HG03342 (cell line): ENCODE measurements around the gene MIF4GD.
A peak's percentile ranks its signal among the peaks of the same experiment; 100 is the strongest.
"Not testable (repeated sequence)": the region's sequence is repeated elsewhere in the genome, so short reads cannot be mapped to it uniquely, and the experiment has no call there.

Experiments used
- ATAC-seq: cut with Tn5 transposase; IDR thresholded peaks from one replicate; pipeline ENCODE4 v1.9.1; 2021; ENCODE audit warnings: mild to moderate bottlenecking, moderate library complexity; ENCODE audit not compliant: unreplicated experiment

MIF4GD gene

DNA sequence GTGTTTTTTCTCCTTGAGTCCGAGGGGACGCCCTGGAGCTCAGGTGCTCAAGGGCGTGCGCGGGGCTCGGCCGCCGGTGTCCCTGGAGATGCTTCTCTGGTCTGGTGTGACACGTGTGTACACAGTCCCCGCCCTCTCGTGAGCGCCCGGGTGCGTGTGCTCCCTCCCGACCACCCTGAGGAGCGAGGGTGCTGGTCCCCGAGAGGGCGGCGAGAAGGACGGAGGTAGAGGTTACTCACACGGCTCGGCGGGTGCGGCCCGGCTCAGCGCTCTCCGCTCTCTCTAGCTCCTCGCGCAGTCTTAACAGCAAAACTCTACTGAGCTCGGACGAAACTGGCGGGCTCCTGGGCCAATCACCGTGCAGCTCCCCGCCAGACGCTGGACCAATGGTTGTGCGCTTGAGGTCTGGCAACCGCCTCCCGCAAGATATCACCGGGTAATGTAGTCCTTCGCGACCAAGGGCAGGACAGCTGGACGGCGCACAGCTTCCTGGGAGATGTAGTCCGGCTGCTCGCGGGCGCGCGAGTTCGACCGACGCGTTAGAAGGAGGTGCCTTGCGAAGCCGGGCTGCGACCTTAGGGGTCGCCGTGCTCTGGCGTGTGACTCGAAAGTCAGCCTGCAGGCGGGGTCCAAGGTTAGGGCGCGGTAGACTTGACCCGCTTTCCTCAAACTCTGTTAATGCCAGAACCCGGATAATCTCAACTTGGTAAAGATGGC, 18.2 kb upstream of the MIF4GD start, which contains the start of gene SLC25A19:
Gene SLC25A19, minus strand, starts transcription at position 319 of the 717 bp plus-strand sequence. CDS start 2,669 bp downstream, outside the sequence.
- ATAC-seq, result peak; percentile 93

GRCh38 chr17:75288770-75289114, 17.7 kb upstream of the MIF4GD start:
- peak; percentile 17 for ATAC-seq

DNA sequence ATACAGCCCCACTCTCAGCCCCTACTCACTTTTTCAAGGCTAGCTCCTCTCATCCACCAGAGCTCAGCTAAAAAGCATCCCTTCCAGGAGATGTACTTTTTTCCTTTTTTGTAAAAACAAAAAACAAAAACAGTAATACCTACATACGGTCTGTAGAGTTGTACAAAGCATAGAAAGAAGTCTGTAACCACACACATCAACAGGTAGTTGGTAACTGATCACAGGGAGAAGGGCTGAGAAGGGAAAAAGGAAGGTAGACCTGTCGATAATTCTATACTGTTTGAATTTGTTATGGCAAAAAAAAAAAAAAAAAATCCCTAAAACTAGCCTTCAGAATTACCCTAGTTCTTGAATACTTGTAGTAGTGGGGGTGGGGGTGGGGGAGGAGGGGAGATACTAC, 17.3 kb upstream of the MIF4GD start:
- ATAC-seq, result no peak

DNA sequence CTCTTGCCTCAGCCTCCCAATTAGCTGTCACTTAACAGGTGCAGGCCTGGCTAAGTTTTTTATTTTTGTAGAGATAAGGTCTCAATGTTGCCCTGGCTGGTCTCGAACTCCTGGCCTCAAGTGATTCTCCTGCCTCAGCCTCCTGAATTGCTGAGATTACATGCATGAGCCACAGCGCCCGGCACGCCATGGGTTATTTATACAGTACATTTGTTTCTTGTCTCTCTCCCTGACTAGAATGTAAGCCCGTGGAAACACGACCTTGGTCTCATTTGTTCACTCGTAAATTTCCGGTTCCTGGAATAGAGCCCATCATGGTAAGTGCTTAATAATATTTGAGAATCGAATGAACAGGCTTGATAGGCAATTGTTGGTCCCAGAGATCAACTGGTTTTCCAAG, 16.2 kb upstream of the MIF4GD start:
- ATAC-seq, result no peak

GRCh38 chr17:75285123-75285522, 14.1 kb upstream of the MIF4GD start:
- no peak for ATAC-seq

GRCh38 chr17:75280189-75280588, 9.2 kb upstream of the MIF4GD start:
- ATAC-seq, result not testable (repeated sequence)

GRCh38 chr17:75277664-75278071, 6.6 kb upstream of the MIF4GD start:
- ATAC-seq, result no peak

GRCh38 chr17:75273977-75274708, 3.1 kb upstream of the MIF4GD start:
- no peak for ATAC-seq

- ATAC-seq, result no peak
Measured at GRCh38 chr17:75272848-75273184, 1.8 kb upstream of the MIF4GD start.

DNA sequence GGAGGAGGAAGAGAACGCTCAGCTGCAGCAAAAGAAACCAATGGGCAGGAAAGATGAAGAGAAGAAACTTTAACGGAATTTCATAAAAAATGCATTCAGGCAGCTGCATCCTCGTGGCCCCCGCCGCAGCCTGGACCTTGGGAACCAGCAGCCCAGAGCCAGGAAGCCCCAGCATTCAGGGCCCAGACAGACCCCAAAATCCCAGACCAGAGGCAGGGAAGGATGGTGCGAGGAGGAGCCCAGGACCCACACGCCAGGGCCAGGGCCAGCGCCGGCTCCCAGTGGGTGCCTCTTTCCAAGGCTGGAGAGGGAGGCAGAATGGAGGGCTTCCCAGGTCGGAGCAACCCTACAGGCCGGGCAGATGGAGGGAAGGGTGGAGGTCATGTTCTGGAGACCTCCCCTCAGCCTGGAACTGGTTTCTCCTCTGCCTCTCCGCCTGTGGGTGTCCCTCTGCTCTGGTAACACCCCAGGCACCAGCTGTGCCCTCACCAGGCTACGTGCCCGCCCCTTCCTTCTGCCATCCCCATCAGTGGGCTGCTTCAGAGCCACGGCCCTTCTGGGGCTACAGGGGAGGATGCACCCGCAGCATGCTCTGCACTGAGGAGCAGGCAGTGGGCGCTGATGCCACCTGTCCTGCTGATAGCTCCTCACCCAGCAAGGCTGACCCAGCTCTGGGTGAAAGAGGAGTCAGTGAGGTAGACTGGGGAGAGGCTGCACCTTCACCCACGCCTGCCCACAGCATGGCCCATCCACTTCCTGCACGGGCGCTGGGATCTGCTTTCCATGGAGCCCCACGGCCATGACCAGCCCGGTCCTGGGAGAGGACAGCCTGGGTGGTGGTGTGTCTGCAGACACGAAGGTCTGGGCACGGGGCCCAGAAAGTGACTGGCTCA, 1.2 kb upstream of the MIF4GD start:
- ATAC-seq, result no peak

DNA sequence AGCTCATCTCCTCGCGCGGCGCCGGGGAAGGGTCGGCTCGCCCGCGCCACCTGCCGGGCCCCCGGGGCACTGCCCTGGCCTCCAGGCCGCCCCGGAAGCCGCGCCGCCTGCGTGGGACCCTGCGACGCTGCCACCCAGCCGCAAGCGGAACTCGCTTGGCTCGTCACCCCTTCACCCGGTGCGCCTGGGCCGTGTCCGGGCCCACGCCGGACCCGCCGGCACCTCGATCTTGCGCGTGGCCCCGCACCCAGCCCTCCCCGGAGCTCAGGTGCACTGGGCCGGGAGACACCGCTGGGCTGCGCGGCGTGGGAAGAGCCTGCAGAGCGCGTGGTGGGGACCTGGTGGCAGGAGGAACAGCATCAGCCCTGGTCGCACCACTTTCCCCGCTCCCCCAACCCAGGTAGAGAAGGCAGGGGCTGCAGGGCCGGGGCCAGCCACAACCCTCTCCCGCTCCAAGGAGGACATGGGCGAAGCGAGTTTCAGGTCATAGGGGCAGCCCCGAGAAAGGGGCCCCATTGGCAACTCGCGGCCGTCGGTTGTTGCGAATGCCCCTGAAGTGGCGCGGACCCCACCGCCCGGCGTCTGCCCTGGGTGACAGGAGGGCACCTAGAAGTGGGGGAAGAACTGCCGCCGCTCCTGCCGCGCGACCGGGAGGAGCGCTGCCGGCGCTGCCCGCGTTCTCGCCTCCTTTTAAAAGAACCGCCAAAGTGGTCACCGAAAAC, 363 bp upstream of the MIF4GD start:
- peak; percentile 73 for ATAC-seq

- peak; percentile 34 for ATAC-seq
Measured at GRCh38 chr17:75270218-75270965, 639 bp downstream of the MIF4GD start.

GRCh38 chr17:75269844-75270217, 1.2 kb downstream of the MIF4GD start:
- ATAC-seq, result no peak

DNA sequence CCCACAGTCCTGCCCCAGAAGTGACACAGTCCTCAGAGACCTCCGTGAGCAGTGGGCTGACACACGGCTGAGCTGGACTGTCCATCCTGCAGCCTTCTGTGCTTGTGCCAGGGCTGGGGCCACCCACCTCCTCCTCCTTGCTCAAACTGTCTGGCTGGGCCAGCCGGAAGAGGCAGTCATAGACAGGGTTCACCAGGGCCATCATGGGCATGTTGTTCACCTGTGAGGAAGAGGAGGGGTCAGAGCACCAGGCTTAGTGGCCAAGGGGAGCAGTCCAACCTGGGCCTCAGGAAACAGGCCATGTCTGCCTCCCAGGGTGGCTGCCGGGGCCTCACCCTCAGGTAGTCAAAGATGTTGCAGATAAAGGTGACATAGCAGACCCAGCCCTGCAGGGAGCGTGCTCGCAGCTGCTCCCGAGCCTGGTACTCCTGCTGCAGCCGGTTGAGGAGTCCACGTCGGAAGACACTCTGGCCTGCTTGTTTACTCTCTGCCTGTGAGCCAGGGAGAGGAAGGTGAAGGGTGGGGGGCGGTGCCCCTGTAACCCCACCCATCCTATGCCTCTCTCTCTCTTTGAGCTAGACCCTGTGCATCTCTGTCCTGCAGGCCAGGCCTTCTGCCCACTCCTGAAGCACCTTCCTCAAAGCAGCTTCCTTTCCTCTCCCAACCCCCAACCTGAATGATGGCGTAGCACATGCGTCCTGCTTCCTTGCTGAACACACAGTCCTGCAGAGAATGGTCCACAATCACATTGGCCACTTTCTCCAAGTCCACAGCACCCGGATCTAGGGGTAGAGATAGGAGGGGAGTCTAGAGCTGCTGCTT, 3.4 kb downstream of the MIF4GD start:
- ATAC-seq, result no peak

GRCh38 chr17:75267153-75267410, 3.9 kb downstream of the MIF4GD start:
- ATAC-seq, result no peak

DNA sequence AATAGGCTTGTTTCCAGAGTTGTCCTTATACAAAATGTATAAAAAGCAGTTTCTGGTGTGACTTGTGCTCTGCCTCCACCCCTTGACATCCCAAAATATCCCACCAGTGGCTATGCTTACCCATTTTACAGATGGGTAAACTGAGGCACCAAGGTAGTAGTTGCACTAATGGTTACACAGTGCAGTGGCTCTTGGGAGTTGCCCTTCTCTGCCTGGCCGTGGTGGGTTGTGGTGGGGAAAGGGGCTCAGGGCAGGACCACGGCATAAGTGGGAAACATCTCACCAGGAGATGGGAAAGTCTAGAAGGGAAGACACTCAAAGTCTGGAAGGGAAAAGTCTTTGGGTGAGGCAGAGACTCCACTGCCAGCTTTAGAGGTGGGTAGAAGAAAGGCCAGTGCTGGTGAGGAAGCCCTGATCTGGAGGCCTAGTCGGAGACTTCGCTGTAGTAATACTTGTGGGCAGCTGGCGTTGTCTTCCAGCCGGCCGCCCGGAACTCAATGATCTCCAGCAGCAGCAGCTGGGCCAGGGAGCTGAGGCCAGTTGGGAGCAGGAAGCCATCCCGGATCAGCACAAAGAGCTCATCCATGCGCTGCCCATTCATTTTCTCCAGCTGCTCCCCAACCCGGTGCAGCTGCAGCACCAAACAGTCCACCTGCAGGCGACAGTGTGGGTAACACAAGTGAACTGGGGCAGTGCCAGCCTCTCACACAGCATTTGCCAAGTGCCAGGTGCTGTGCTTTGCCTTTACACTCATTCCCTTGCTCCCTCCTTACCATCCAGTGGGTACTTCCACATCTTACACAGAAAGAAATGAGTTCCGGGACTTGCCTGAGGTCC, 4.5 kb downstream of the MIF4GD start:
- ATAC-seq, result no peak

GRCh38 chr17:75265614-75266315, 5.3 kb downstream of the MIF4GD start:
- ATAC-seq, result no peak

- ATAC-seq, result no peak
Measured at GRCh38 chr17:75263055-75263454, 8.0 kb downstream of the MIF4GD start.
